ENCODE measurements around the gene CTXND2. TPM values are rescaled to one million over a fixed set of nuclear protein-coding genes. Genes with fewer than 3 reads are reported as not detected.

CTXND2 gene
- total RNA-seq, 4 donors from 2014 or later = not detected

DNA sequence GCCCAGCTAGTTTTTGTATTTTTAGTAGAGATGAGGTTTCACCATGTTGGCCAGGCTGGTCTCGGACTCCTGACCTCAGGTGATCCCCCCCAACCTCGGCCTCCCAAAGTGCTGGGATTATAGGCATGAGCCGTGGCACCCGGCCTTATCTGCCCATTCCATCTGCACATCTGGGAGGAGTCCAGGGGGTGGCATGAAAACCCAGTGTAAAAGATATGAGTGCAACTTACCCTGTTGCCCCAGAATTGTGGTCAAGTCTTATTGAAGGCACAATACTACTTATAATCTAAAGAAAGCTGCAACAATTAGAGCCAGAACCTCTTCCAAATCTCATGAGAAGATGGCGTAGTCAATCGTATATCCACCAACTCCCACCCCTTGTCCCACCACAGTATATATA is 18.4 kb downstream of the CTXND2 start:
- TF ChIP-seq, protein P1, sequence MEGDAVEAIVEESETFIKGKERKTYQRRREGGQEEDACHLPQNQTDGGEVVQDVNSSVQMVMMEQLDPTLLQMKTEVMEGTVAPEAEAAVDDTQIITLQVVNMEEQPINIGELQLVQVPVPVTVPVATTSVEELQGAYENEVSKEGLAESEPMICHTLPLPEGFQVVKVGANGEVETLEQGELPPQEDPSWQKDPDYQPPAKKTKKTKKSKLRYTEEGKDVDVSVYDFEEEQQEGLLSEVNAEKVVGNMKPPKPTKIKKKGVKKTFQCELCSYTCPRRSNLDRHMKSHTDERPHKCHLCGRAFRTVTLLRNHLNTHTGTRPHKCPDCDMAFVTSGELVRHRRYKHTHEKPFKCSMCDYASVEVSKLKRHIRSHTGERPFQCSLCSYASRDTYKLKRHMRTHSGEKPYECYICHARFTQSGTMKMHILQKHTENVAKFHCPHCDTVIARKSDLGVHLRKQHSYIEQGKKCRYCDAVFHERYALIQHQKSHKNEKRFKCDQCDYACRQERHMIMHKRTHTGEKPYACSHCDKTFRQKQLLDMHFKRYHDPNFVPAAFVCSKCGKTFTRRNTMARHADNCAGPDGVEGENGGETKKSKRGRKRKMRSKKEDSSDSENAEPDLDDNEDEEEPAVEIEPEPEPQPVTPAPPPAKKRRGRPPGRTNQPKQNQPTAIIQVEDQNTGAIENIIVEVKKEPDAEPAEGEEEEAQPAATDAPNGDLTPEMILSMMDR (IDR thresholded peaks at IDR 0.05) = no peak
- no peak for TF ChIP-seq POLR2A (IDR thresholded peaks at IDR 0.05)
- intact Hi-C loops (cut with DNase I) = no loop called here
- 95 to 99% methylated on average over 6 of the region's 6 CpGs for WGBS, 2 donors
- Histone ChIP-seq H3K36me3 (no peaks in the 10 kb centered on the region), H3K4me1 (no peaks in the 10 kb centered on the region), H3K27ac (no peak overlapping the region), H3K9me3 (no peaks in the 10 kb centered on the region), H3K27me3 (no peaks in the 10 kb centered on the region), H3K4me3 (replicated peaks in 1 of 3) (no peak overlapping the region)
- DNase-seq = no peak

DNA sequence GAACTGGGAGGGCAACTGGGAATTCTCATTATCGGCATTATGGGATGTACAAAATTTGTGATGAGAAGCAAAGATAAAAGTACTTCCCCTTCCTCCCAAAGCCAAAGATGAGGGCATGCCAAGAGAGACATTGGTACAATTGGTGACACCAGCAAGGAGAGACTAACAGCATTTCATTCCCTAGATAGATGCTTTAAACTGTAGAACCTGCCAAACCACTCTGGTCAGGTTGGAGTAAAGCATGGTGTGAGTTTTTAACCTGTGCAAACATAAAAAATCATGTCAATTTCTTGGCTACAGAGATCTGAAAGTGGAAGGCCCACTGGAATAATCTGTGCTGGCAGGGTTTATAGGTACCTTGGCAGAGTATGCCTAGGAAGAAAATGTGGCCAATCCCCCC is 19.4 kb downstream of the CTXND2 start:
- Histone ChIP-seq H3K27me3 (no peaks in the 10 kb centered on the region), H3K9me3 (no peaks in the 10 kb centered on the region), H3K4me1 (no peaks in the 10 kb centered on the region), H3K4me3 (replicated peaks in 1 of 3) (no peak overlapping the region), H3K36me3 (no peaks in the 10 kb centered on the region), H3K27ac (no peak overlapping the region)
- intact Hi-C loops (cut with DNase I) = no loop called here
- DNase-seq = no peak
- TF ChIP-seq, protein P1 (IDR thresholded peaks at IDR 0.05) = no peak
- TF ChIP-seq POLR2A (IDR thresholded peaks at IDR 0.05) = no peak
- WGBS, 2 donors = 76 to 86% methylated on average over 1 of the region's 1 CpG

DNA sequence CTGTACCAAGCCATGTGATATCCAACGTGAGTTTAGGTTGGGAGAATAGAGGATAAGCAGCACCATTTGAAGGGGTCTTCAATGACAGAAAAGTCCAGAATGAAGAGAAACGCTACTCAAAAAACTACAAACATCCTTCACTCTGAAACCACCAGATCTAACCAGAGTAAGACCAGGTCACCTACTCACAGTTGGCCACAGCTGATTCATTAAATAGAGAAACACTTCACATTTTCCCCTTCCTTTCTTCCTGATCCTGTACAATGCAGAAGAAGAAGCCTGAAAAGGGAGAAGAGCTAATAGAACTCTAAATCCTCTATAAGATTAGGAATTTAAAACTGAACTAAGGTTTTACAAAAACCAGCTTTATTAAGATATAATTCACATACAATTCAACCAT is 19.9 kb downstream of the CTXND2 start:
- H3K36me3 ChIP-seq = no peaks in the 10 kb centered on the region
- H3K27ac ChIP-seq = no peak overlapping the region
- H3K4me1 ChIP-seq = no peaks in the 10 kb centered on the region
- DNase-seq = no peak
- no peak for TF ChIP-seq POLR2A (IDR thresholded peaks at IDR 0.05)
- TF ChIP-seq, protein P1 (IDR thresholded peaks at IDR 0.05) = no peak
- H3K9me3 ChIP-seq = no peaks in the 10 kb centered on the region
- H3K27me3 ChIP-seq = no peaks in the 10 kb centered on the region
- intact Hi-C loops (cut with DNase I) = no loop called here
- H3K4me3 ChIP-seq (replicated peaks in 1 of 3) = no peak overlapping the region
- WGBS, 2 donors = 65 to 87% methylated on average over 2 of the region's 2 CpGs

DNA sequence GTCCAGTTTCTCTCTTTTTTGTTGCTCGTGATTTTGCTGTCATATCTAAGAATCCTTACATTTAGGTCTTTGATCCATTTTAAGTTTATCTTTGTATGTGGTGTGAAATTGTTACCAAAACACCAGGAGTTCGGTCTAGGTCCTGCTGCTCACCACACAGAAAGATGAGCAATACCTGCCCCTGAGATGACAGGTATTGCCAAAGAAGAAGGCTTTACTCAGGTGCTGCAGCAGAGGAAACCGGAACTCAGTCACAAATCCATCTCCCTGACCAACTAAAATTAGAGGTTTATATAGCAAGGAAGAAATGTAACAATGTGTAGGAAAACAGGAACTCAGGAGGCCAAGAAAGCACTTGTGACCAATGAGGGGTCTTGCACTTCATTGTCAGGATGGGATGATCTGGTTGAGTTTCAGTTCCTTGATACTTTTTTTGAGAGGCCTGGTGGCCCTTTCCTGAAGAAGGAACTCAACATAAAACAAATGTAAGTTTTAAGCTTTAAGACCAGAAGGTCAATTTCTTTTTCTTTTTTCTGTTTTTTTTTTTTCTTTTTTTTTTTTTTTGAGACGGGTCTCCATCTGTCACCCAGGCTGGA is 22.7 kb downstream of the CTXND2 start:
- WGBS, 2 donors = 90 to 97% methylated on average over 4 of the region's 4 CpGs
- H3K27me3 ChIP-seq = no peaks in the 10 kb centered on the region
- no peak for TF ChIP-seq POLR2A (IDR thresholded peaks at IDR 0.05)
- TF ChIP-seq, protein P1 (IDR thresholded peaks at IDR 0.05) = no peak
- DNase-seq = no peak
- H3K4me3 ChIP-seq (replicated peaks in 1 of 3) = no peak overlapping the region
- H3K9me3 ChIP-seq = no peaks in the 10 kb centered on the region
- H3K27ac ChIP-seq = no peak overlapping the region
- no peaks in the 10 kb centered on the region for H3K36me3 ChIP-seq
- intact Hi-C loops (cut with DNase I) = no loop called here
- H3K4me1 ChIP-seq = no peaks in the 10 kb centered on the region

DNA sequence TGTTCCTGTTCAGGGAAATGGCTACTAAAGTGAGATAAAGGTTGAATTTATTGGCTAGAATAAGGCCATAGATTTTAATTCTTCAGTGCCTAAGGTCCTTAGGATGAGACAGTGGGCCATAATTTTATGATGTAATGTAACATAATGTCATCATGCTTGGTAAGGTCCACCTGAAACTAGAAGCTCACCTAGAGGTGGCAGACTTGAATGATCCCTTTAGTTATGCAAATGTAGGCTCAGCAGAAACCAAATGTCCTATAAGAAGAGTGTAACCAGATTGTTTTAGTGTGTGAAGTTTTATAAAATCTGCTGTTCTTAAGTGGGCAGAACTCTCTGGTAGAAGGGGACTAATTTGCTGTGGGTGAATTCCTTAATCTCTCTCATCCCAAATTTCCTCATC is 25.7 kb downstream of the CTXND2 start:
- intact Hi-C loops (cut with DNase I) = no loop called here
- H3K4me3 ChIP-seq (replicated peaks in 1 of 3) = no peak overlapping the region
- TF ChIP-seq, protein P1 (IDR thresholded peaks at IDR 0.05) = no peak
- TF ChIP-seq POLR2A (IDR thresholded peaks at IDR 0.05) = no peak
- DNase-seq = no peak
- no peaks in the 10 kb centered on the region for H3K36me3 ChIP-seq
- H3K27ac ChIP-seq = no peak overlapping the region
- no peaks in the 10 kb centered on the region for H3K9me3 ChIP-seq
- H3K27me3 ChIP-seq = no peaks in the 10 kb centered on the region
- no peaks in the 10 kb centered on the region for H3K4me1 ChIP-seq
